HG03442 (cell line): ENCODE data around the gene CRACR2B.

Source experiments
- ATAC-seq: cut with Tn5 transposase; IDR thresholded peaks from one replicate; pipeline ENCODE4 v1.9.1; 2021; ENCODE audit warnings: mild to moderate bottlenecking, moderate library complexity; ENCODE audit not compliant: unreplicated experiment

CRACR2B gene

DNA sequence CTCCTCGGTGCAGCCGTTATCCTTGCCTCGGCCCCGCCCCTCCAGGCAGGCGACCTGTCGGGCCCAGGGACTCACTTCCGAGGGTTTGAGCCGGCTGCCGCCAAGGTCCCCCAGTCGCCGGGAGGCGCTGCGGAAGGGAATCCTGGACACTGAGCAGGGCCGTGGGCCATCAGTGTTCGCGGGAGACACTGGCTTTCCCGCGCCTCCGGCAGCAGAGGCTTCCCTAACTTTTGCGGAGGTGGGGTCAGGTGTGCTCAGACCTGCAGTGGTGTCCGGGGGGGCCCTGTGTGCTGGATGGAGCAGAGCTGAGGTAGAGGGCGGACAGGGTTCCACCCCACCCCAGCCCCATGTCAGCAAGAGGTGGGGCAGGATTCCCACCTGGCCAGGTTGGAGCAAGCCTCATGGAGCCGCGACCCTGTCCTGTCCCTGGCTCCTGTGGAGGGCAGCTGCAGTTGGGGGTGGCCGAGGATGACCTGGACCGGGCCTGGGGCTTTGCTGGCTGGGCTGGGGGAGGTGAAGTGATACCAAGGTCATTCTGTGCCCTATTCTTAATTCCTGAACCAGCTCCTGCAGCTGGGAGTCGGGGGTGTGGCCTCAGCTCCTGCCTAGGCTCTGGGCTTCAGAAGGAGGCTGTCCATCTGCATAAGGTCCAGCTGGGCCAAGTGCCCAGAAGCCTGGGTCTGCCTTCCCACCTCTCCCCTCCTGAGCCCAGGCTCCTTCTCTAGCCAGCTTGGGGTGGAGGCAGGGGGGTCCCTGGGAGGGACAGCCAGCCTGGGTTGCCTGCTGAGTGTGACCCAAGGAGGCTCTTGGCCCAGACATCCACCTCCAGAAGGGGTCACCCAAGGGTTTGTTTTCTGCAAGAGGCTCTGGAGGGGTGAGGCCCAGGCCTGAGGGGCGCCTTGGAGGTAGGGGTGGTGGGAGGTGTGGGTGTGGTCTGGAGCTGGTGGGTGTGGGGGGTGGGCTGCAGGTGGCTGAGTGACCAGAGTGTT lies 23.4 kb downstream of the CRACR2B start:
- no peak for ATAC-seq

DNA sequence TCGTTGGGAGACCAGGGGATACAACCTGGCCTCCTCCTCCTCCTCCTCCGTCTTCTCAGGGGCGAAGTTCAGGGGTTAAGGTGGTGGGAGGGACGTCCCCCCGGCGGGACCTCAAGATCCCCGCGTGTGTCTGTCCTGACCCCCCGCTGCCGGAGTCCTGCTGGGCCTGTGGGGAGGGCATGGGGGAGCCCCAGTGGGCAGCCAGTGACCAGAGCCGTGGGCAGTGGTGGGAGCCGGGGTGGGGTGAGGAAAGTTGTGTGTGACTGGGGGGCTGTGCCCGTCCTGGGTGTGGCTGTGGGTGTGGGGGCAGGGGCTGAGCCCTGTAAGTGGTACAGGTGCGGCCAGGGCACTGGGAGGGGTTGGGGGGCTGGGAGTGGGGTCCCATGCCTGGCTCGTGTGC lies 25.0 kb downstream of the CRACR2B start:
- no peak for ATAC-seq

DNA sequence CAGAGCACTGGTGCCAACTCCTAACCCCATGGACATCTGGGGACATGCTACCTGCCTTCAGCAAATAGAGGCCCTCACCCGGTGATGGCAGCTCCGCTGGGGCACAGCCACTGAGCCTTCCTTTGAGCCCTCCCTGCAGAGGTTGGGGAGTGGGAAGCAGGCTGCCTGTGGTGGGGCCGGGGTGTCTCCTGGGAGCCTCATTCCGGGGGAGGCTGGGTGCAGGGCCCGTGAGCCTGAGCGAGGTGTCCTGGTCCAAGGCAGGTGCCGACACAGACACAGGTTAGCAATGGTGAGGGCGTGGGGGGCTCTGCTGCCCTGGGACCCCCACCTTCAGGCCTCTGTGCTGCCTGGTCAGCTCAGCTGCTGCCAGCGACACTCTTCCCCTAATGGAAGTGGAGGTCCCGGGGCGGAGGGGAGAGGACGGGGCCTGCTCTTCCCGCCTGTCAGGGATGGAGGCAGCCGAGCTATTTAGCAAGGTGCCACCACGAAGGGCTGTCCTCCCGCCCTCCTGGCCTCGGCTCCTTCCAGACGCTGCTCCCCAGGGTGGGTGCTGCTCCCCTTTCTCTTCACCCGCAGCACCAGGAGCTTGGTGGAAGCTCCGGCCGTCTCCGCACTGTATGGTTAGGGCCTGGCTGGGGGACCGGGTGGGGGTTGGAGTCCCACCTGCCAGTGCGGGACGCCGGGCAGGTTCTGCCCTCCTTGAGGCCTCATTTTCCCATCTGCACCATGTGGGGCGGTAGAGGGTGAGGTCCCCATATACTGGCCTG lies 26.1 kb downstream of the CRACR2B start:
- no peak for ATAC-seq

DNA sequence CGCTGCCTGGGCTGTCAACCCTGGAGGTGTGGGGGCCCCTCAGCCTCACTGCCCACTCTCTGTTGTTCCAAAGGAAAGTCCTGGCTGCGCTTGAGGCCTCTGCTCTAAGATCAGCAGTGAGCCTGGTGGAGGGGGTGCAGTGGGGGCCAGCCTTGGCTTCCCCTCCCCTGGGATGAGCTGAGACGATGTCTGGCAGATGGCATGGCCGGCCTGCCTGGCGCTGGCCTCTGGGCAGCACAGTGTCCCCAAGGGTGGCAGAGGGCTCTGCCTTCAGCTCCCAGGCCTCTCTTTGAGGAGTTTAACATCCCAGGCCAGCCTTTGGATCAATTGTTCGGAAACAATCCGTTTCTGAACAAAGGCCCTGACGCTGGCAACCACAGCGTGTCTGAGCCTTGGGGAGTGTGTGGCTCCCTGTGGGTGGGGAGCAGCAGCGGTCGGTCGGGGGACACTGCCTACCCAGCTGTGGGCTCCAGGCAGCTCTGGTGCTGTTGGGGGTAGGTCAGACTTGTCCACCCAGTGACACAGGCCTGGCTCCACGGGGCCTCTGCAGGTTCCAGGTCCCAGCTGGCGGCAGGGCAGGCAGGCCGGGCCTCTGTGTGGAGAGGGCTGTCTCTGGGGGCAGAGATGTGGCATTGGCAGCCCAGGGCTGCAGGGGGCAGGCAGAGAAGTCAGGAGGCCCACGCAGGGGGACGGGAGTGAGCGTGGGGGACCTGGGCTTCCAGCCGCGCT lies 27.0 kb downstream of the CRACR2B start:
- ATAC-seq: no peak

DNA sequence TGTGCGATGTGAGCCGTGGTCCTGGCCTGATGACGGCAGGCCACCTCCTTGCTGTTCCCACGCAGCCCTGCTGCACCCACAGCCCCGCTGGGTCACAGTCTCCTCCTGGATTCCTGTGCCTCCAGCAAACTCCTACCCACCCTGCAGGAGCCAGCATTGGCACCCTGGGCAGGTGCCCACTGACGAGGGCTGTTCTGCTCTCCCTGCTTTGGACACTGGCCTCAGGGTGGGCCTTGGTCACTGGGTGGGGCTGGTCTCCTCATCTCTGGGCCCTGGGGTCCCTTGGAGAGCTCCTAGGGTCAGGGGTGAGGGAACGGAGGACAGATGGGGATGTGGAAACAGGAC lies 27.6 kb downstream of the CRACR2B start:
- ATAC-seq: no peak

DNA sequence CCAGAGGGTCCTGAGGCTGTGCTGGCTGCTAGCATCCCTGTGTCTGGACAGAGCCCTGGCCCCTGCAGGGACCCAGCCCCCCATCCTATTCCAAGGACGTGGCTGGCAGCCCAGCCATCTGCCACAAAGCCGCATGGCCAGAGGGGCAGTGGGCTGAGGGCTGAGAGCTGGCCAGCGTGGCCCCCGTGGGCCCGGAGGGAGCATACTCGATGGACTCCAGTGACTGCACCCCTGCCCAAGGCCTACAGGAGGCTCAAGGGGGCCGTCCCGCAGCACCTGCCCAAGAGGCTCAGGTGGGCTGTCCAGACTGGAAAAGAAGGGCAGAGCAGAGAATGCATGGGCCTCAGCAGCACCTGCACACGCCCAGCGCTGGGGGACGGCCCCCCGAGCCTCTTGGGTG lies 28.1 kb downstream of the CRACR2B start:
- no peak for ATAC-seq

DNA sequence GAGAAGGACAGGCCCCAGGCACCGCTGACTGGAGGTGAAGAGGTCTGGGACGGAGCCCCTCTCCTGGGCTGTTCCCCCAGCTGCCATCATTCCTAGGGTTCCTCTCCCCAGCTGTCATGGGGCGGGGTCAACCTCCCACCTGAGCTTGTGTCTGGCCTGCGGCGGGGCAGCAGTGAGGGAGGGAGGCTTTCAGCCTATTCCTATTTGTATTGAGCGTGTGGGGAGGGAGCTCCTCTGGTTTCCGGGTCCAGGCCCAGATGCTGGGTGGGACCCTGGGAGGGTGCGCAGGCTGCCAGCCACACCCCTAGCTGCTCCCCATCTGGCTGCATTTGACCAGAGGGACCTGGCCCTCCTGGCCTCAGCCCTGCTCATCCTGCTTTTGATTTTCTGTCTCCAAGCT lies 28.7 kb downstream of the CRACR2B start:
- ATAC-seq: no peak

DNA sequence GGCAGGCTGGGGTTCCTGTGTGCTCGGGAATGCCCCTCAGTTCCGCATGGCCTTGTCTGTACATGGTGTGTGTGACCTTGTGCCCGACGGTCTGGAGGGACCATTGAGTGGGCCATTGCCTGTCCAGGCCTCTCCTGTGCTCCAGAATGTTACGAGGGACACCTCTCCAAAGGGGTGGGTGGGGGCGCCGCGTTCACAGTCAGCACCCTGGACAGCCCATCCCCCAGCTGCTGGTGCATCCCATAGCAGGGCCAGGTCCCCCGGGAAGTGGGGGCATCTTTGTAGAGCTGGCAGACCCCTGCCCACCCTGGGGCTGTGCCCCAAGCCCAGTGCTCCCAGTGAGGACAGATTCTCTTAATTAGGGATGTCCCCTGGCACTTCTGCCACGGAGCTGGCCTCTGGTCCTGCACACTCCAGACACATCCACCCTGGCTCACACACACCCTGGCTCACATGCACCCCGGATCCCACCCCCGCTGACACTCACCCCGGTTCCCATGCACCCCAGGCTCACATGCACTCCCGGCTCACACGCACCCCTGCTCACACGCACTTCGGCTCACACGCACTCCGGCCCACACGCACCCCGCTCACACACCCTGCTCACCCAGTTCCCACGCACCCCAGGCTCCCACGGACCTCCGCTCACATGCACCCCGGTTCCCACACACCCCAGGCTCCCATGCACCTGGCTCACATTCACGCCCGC lies 30.5 kb downstream of the CRACR2B start:
- no peak for ATAC-seq

DNA sequence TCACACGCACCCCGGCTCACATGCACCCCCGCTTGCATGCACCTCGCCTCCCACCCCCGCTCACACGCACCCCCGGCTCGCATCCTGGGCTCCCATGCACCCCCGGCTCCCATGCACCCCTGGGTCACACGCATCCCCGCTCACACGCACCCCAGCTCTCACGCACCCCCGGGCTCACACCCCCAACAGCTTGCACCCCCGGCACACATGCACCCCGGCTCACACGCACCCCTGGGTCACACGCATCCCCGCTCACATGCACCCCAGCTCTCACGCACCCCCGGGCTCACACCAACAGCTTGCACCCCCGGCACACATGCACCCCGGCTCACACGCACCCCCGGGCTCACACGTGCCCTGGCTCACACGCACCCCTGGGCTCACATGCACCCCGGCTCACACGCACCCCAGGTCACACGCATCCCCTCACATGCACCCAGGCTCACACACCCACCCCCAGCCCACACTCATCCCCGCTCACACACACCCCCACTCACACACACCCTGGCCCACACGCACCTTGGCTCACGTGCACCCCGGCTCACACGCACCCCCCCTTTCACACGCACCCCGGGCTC lies 31.1 kb downstream of the CRACR2B start:
- no peak for ATAC-seq

DNA sequence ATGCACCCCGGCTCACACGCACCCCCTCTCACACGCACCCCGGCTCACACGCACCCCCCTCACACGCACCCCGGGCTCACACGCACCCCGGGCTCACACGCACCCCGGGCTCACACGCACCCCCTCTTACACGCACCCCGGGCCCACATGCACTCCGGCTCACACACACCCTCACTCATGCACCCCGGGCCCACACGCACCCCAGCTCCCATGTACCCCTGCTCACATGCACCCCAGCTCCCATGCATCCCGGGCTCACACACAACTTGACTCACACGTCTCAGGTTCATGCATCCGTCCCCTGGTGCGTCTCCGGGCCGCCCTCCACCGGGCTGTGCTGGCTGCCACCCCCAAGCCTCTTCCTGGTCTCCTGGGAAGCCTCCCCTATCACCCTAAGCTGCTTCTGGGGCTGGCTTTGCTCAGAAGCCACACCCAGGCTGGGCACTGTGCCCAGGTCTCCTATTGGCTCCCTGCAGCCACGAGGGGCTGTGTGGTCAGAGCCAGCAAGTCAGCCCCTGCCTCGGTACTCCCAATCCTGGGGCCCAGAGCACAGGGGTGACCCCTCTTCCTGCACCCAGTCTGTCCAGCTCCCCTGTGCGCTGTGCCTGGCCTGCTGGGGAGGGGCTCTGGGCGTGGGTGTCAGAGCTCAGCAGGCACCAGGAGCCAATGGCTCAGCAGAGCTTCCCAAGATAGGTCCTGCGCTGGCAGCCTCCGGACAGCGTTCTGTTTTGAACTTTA lies 31.8 kb downstream of the CRACR2B start:
- ATAC-seq: no peak

DNA sequence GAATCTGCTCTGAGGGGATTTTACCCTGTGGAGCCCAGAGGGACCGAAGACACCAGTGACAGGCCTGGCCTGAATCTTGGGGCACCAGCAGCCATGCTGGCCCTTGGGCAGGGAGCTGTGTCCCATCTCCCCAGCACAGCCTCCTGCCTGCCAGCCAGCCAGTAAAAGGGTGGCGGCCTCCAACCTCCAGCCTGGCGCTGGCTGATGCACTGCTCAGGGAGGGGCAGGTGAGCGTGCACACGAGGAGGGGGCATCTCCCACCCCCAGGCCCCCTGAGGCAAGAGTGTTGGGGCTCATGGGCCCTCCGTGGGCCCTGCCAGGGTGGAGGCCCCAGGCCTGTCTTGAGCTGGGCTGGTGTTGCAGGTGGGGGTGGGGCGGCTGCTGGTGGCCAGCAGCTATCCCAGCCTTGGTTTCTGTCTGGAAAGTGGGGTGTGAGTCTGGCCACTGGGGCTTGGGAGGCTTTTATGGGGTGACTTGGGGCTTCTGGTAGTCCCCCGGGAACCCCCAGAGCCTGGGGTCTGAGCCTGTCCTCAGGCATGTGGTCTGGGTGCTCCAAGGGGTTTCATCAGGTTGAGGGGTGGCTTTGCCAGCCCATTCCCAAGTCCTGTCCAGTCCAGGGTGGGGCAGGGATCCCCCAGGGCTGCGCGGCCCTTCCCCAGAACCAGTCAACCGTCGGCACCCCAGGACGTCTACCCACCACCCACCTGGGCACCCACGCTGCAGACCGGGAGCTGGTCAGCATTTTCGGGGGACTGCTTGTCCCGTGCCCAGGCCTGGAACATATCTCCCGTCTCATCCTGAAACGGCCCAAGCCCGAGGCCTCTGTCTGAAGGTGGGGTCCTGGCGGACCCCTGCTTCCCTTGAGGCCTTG lies 32.8 kb downstream of the CRACR2B start:
- ATAC-seq: no peak

DNA sequence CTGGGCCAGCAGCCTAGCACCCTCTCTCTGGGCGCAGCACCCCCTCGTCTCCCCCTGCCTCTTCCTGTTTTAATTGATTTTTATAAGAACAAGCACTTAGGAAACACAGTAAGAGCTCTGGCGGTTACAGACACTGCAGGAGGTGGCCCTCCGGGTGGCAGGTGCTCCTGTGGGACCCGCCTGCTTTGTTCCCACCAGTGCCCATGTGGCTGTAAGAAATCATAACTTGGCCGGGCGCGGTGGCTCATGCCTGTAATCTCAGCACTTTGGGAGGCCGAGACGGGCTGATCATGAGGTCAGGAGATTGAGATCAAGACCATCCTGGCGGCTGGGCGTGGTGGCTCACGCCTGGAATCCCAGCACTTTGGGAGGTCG lies 33.4 kb downstream of the CRACR2B start:
- ATAC-seq: no peak

DNA sequence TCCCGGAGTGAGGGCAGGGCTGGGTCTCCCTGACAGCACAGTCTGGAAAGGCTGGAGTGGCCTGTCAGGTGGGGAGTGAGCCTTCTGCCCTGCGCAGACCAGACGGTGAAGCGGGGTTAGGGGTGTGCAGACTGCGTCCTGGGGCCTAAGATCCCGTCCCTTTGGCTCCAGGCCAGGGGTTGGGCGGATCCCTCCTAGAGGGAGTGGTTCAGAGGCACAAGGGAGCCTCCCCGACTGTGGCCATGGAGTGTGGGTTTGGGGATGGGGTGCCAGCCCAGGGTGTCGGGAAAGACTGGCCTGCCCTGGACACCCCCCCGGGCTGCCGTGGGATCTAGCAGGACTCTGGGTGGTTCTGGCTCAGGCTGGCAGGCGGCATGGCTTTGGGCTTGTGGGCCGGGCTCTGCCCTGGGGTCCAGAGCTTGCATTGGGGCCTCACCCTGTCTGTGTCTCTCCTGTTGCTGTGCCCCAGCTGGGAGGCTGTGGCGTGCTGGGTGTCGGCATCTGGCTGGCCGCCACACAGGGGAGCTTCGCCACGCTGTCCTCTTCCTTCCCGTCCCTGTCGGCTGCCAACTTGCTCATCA lies 34.5 kb downstream of the CRACR2B start:
- ATAC-seq: no peak

DNA sequence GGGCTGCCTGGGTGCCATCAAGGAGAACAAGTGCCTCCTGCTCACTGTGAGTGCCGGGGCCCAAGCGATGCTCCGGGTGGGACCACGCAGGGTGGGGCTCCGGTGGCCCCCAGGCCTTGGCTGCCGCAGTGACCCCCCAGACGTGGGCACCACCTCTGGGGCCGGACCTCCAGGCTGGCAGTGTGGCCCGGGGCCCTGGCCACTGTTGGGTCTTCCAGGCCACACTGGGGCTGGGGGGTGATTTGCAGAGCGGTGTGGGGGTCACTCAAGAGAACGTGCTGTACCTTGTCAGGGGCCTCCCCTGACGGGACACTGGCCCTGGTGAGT lies 34.9 kb downstream of the CRACR2B start:
- ATAC-seq: no peak

DNA sequence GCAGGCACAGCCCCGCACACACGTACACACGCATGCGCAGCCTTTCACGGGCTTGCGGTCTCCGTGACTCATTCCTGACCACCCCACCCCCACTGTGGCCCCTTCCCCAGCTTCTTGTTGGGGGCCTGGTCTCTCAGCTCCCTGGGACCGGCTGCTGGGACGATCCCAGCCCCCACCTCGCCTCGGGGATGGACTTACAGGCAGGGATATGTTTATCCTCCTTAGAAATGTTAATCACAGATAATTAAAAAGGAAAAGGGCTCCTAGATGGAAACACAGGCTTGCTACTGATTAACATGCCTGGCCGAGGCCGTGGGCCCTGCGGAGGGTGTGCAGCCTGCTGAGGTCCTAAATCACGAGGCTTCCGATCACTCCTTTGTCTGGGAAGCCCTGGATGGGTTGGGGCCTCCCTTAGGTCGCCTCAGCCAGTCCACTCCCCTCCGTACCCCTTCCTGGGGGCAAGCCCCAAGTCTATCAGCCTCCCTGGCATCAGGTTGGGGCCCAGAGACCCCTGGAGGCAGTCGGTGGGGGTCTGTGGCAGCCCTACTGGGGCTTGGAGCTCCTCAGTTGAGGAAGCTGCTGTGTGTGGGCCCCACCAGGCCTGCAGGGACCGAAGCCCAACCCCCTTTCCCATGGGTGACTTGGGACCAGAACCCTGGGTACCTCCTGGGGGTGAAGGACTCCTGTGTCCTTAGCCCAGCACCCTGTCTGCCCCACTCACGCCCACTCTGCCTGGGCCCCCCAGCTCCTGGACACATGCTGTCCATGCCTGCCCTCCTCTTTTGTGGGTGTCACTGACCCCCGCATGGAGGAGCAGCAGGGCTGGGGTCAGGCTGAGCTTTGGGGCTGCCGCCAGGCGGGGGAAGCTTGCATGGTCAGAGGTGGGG lies 35.5 kb downstream of the CRACR2B start:
- no peak for ATAC-seq

DNA sequence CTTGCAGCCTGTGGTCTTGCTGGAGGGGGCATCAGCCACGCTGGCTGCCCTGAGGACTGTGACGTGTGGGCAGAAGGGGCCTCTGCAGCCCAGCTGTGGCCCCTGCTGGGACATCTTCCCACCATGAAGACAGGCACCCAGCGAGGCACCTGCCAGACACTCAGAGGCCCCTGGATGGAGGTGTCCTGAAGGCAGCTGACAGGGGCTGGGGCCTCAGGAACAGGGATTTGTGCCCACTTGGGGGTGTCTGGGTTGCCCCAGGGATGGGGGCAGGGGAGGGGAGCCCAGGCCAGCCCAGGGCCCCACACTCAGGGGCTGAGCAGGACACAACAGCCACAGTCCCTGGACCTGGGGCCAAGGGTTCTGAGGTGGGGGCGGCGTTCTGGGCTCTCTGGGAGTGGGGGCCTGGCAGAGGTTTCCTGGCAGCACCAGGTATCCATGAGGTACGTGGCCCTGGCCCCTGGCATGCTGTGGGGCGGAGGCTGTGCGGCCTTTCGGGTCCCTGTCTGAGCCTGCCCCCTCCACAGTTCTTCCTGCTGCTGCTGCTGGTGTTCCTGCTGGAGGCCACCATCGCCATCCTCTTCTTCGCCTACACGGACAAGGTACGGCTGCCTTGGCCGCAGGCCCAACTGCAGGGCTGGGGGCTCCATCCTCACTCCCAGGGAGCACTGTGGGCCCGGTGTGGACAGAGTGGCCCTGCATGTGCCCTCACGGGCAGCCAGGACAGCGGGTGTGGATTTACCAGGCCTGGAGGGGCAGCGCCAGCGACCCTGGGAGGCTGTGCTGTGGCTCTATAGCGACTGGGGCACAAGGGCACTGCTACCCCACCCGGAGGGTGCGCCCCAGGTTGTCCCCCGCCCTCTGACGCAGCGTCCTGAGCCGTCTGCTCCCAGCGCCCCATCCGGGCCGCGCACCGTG lies 36.5 kb downstream of the CRACR2B start:
- ATAC-seq: no peak

DNA sequence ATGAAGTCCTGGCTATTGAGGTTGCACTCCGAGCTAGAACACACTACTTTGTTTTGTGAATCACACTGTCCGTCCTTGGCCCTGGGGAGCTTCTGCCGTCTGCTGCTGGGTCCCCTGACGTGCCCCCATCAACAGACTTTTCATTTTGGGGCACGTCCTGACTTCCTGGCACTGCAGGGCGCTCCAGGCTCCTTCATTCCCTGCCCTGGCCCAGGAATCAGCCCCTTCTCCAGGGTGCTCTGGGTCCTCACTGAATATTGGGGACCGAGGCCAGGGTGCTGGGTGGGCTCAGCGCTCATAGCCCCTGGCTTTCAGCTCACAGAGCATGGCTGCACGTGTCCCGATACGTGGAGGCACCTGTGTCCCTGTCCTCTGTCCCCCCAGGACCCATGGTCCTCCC lies 37.2 kb downstream of the CRACR2B start:
- ATAC-seq: no peak
